ENCODE data around the gene ATIC. TPM values are rescaled to one million over a fixed set of nuclear protein-coding genes. Genes with fewer than 3 reads are reported as not detected.

The ATIC gene
- 28.7 and 33.2 TPM in 2 replicates for total RNA-seq

DNA sequence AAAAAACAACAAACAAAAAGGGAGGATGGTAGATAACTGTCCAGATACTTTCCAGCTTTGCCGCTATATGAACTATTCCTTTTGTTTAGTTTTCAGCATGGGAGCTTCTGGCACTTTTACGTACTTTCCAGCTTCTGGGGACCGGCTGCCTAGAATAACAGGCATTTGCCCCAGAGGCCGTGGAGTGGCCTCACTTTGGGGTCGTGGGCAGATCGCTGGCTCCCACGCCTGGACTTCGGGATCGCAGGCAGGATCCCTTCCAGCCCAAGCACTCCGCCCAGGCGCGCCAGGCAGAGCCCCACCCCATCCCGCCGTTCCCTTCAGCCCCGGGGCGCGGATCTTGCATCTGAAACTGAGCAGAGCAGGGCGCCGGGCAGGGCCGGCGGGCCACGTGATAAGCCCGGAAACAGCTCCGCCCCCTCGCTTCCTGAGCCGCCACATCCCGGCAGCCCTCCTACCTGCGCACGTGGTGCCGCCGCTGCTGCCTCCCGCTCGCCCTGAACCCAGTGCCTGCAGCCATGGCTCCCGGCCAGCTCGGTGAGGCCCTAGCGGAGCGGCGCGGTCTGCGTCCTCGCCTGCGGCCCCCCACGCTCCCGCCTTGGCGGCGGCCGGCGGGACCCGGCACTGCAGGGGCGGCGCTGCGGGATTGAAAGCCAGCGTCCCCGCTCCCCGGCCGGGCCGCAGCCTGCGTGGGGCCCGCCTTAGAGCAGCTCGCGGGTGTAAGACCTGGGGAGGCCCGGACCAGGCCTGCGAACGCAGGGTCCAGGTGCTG lies at the start of gene ATIC:
ATIC (plus strand) TSS at position 435 of the 772 bp plus-strand sequence; CDS start at position 519, 84 bp downstream.

Other genes starting within 250 kb of the ATIC start
- under 0.01 TPM in 2 replicates for gene ABCA12, start 173.4 kb upstream of the ATIC start, total RNA-seq
- gene FN1, start 124.0 kb downstream of the ATIC start, total RNA-seq: 8,592 and 13,726 TPM in 2 replicates